Thoracic aorta (tissue), 2 donors: ENCODE data around the gene MLN. TPM values are rescaled to one million over a fixed set of nuclear protein-coding genes. Genes with fewer than 3 reads are reported as not detected.

Experiments
- ATAC-seq: fragments of 150-250 bp; one replicate; pipeline ENCODE4 v1.8.0; 2017; ENCODE audit warnings: low read depth; ENCODE audit not compliant: insufficient number of reproducible peaks, low FRiP score
- DNase-seq: peaks from one replicate; pipeline ENCODE4 v3.0.0-alpha.2; 2020; ENCODE audit warnings: low spot score
- H3K27ac ChIP-seq, 2 donors: fragments of 200-600 bp; sonication (generic); 1 replicate in 1 of 2; 2 replicates in 1 of 2; pipeline ENCODE4 v1.5.1; 2016; ENCODE audit warnings: mild to moderate bottlenecking in 2 of 2, moderate library complexity in 2 of 2
- H3K27me3 ChIP-seq: fragments of 200-600 bp; sonication (generic); replicated peaks from 2 replicates; pipeline ENCODE4 v1.6.0; 2016; ENCODE audit warnings: mild to moderate bottlenecking; ENCODE audit not compliant: insufficient read depth
- H3K36me3 ChIP-seq: fragments of 200-600 bp; sonication (generic); one replicate; pipeline ENCODE4 v1.5.1; 2016
- H3K4me1 ChIP-seq, 2 donors: fragments of 200-600 bp; sonication (generic); 1 replicate in 1 of 2; 2 replicates in 1 of 2; pipeline versions ENCODE4 v1.5.1 to v1.6.0; 2016; ENCODE audit warnings: low read depth in 2 of 2, mild to moderate bottlenecking in 1 of 2; ENCODE audit not compliant: control insufficient read depth in 1 of 2
- H3K4me3 ChIP-seq: fragments of 200-600 bp; sonication (generic); 2 replicates; pipeline ENCODE4 v1.5.1; 2016; ENCODE audit warnings: mild to moderate bottlenecking
- H3K9me3 ChIP-seq: fragments of 200-600 bp; sonication (generic); 2 replicates; pipeline ENCODE4 v1.5.1; 2016
- CTCF ChIP-seq: fragments of 200-600 bp; sonication (generic); IDR thresholded peaks from one replicate; pipeline ENCODE4 v1.5.1; 2019; ENCODE audit warnings: antibody characterized with exemption
- total RNA-seq, 2 donors: library from RNA; depleted of rRNA; stranded (reverse); fragments of >200 nt; gene quantifications; one replicate each; pipeline versions ENCODE4 v1.1.0 to v1.2.3, GENCODE V29; 2016

Gene MLN
- total RNA-seq, 2 donors from 2014 or later = not detected

- H3K4me3 ChIP-seq = no peak overlapping the region
These were observed 45.8 kb upstream of the MLN start for GRCh38 chr6:33849500-33850075.

GRCh38 chr6:33848484-33848883 lies 44.7 kb upstream of the MLN start:
- Histone ChIP-seq H3K27ac (no peak overlapping the region), H3K4me1 (no peaks in the 10 kb centered on the region), H3K4me3 (no peak overlapping the region), H3K9me3 (no peaks in the 10 kb centered on the region), H3K36me3 (no peaks in the 10 kb centered on the region), H3K27me3 (no peaks in the 10 kb centered on the region)
- DNase-seq (no peak), ATAC-seq (no peak)
- no peak for TF ChIP-seq CTCF

More at GRCh38 chr6:33849500-33850075, 45.8 kb upstream of the MLN start:
- Histone ChIP-seq H3K27ac (no peak overlapping the region), H3K36me3 (no peaks in the 10 kb centered on the region), H3K9me3 (no peaks in the 10 kb centered on the region), H3K4me1 (no peaks in the 10 kb centered on the region), H3K27me3 (no peaks in the 10 kb centered on the region)
- ATAC-seq (no peak), DNase-seq (no peak)
- no peak for TF ChIP-seq CTCF

GRCh38 chr6:33847867-33848266 lies 44.1 kb upstream of the MLN start:
- no peak for ATAC-seq

GRCh38 chr6:33847078-33847477 lies 43.3 kb upstream of the MLN start:
- TF ChIP-seq CTCF = no peak
- no peaks in the 10 kb centered on the region for H3K27me3 ChIP-seq
- H3K4me3 ChIP-seq = no peak overlapping the region
- no peak overlapping the region for H3K27ac ChIP-seq
- no peaks in the 10 kb centered on the region for H3K36me3 ChIP-seq
- no peaks in the 10 kb centered on the region for H3K4me1 ChIP-seq
- no peaks in the 10 kb centered on the region for H3K9me3 ChIP-seq
- DNase-seq (no peak), ATAC-seq (no peak)

More at GRCh38 chr6:33847867-33848266, 44.1 kb upstream of the MLN start:
- Histone ChIP-seq H3K27me3 (no peaks in the 10 kb centered on the region), H3K9me3 (no peaks in the 10 kb centered on the region), H3K4me3 (no peak overlapping the region), H3K36me3 (no peaks in the 10 kb centered on the region), H3K4me1 (no peaks in the 10 kb centered on the region), H3K27ac (no peak overlapping the region)
- no peak for TF ChIP-seq CTCF
- DNase-seq = no peak

- TF ChIP-seq CTCF = no peak
- H3K27ac ChIP-seq = no peak overlapping the region
- no peak overlapping the region for H3K4me3 ChIP-seq
- DNase-seq (no peak), ATAC-seq (no peak)
- no peaks in the 10 kb centered on the region for H3K4me1 ChIP-seq
- H3K36me3 ChIP-seq = no peaks in the 10 kb centered on the region
- H3K27me3 ChIP-seq = no peaks in the 10 kb centered on the region
- H3K9me3 ChIP-seq = no peaks in the 10 kb centered on the region
These were observed 42.4 kb upstream of the MLN start for GRCh38 chr6:33846226-33846625.
